T1000 (cell line): ENCODE data around the gene KCNMB1.

ENCODE experiments used
- DNase-seq: peaks from one replicate; lab custom pipeline; 2025; ENCODE audit warnings: mixed read lengths; lab: John Stamatoyannopoulos, UW

Gene KCNMB1

GRCh38 chr5:170388818-170389549 is at the start of gene KCNMB1:
Gene KCNMB1 (minus strand): TSS chr5:170389367. CDS start chr5:170385447, 3,920 bp downstream.
- no peak for DNase-seq

GRCh38 chr5:170438581-170438980 is 49.4 kb upstream of the KCNMB1 start:
- DNase-seq = no peak

GRCh38 chr5:170437621-170438375 is 48.6 kb upstream of the KCNMB1 start:
- DNase-seq = no peak

GRCh38 chr5:170436335-170436734 is 47.2 kb upstream of the KCNMB1 start:
- no peak for DNase-seq

GRCh38 chr5:170434966-170435605 is 45.9 kb upstream of the KCNMB1 start:
- peak; percentile 23 for DNase-seq

GRCh38 chr5:170432669-170433068 is 43.5 kb upstream of the KCNMB1 start:
- no peak for DNase-seq

- DNase-seq = no peak
These were observed 42.4 kb upstream of the KCNMB1 start for GRCh38 chr5:170431571-170431970.

- no peak for DNase-seq
These were observed 41.8 kb upstream of the KCNMB1 start for GRCh38 chr5:170430866-170431437.

GRCh38 chr5:170430256-170430655 is 41.1 kb upstream of the KCNMB1 start:
- no peak for DNase-seq

- no peak for DNase-seq
These were observed 39.8 kb upstream of the KCNMB1 start for GRCh38 chr5:170429014-170429413.

- DNase-seq = no peak
These were observed 38.6 kb upstream of the KCNMB1 start for GRCh38 chr5:170427672-170428236.

- no peak for DNase-seq
These were observed 37.6 kb upstream of the KCNMB1 start for GRCh38 chr5:170426786-170427185.

- DNase-seq = no peak
These were observed 37.1 kb upstream of the KCNMB1 start for GRCh38 chr5:170426149-170426767.

- DNase-seq = no peak
These were observed 36.6 kb upstream of the KCNMB1 start for GRCh38 chr5:170425731-170426130.

GRCh38 chr5:170424629-170425028 is 35.5 kb upstream of the KCNMB1 start:
- no peak for DNase-seq

- DNase-seq = no peak
These were observed 34.5 kb upstream of the KCNMB1 start for GRCh38 chr5:170423692-170424091.

- no peak for DNase-seq
These were observed 32.7 kb upstream of the KCNMB1 start for GRCh38 chr5:170421826-170422225.

GRCh38 chr5:170420806-170421412 is 31.7 kb upstream of the KCNMB1 start:
- no peak for DNase-seq

GRCh38 chr5:170419643-170420042 is 30.5 kb upstream of the KCNMB1 start:
- no peak for DNase-seq

GRCh38 chr5:170418736-170419135 is 29.6 kb upstream of the KCNMB1 start:
- no peak for DNase-seq

GRCh38 chr5:170416526-170416925 is 27.4 kb upstream of the KCNMB1 start:
- DNase-seq = no peak
